Measurements from ENCODE around the gene NEAT1. TPM values are rescaled to one million over a fixed set of nuclear protein-coding genes. Genes with fewer than 3 reads are reported as not detected.

Gene NEAT1
- total RNA-seq, 2 experiments from 2014 or later = 282 to 294 TPM

- ChIA-PET CTCF (interaction anchor here (1.1 to 1.7 kb wide), 3 partner anchors 32 to 124 kb away, joined by 3 to 6 read pairs (median 4); no protein-coding TSS in a partner anchor), POLR2A (interaction anchor here (0.6 to 4.4 kb wide), 8 partner anchors 15 to 122 kb away, joined by 3 to 42 read pairs (median 10); partner anchors contain the start of genes MALAT1 and NEAT1)
Measured at GRCh38 chr11:65384301-65384889, 38.2 kb upstream of the NEAT1 start.

GRCh38 chr11:65386307-65387140 is 36.1 kb upstream of the NEAT1 start, which contains the start of gene FRMD8:
Gene FRMD8, plus strand, starts transcription at chr11:65386637. Its CDS starts 400 bp downstream, at chr11:65387037.
- ChIA-PET POLR2A (interaction anchor here (0.5 to 2.5 kb wide), 9 partner anchors 29 to 1628 kb away, joined by 3 to 10 read pairs (median 4); partner anchors contain the start of genes DPF2 and MALAT1), CTCF (interaction anchor here (0.5 to 2.5 kb wide), 6 partner anchors 21 to 1861 kb away, joined by 3 to 18 read pairs (median 4); no protein-coding TSS in a partner anchor)

GRCh38 chr11:65388731-65389130 is 33.9 kb upstream of the NEAT1 start:
- POLR2A ChIA-PET = interaction anchor here (2.5 kb wide), 1 partner anchor 55 kb away, joined by 9 read pairs; the partner anchor contains the start of gene DPF2
- CTCF ChIA-PET = interaction anchor here (0.8 to 2.5 kb wide), 5 partner anchors 16 to 122 kb away, joined by 3 to 18 read pairs (median 4); no protein-coding TSS in a partner anchor

- ChIA-PET CTCF (interaction anchor here (1.5 kb wide), 1 partner anchor 121 kb away, joined by 6 read pairs; no protein-coding TSS in a partner anchor), POLR2A (interaction anchor here (0.6 kb wide), 1 partner anchor 9 kb away, joined by 3 read pairs; no protein-coding TSS in a partner anchor)
Measured at GRCh38 chr11:65389294-65389980, 33.2 kb upstream of the NEAT1 start.

- CTCF ChIA-PET = interaction anchor here (0.7 kb wide), 1 partner anchor 152 kb away, joined by 3 read pairs; no protein-coding TSS in a partner anchor
- POLR2A ChIA-PET = no interaction called here
Measured at GRCh38 chr11:65390099-65390941, 32.3 kb upstream of the NEAT1 start.

- CTCF ChIA-PET = interaction anchor here (0.5 to 0.7 kb wide), 2 partner anchors 130 to 151 kb away, joined by 3 read pairs; no protein-coding TSS in a partner anchor
- POLR2A ChIA-PET = interaction anchor here (0.6 kb wide), 1 partner anchor 123 kb away, joined by 4 read pairs; no protein-coding TSS in a partner anchor
Measured at GRCh38 chr11:65390996-65391395, 31.6 kb upstream of the NEAT1 start.

GRCh38 chr11:65392186-65392829 is 30.3 kb upstream of the NEAT1 start:
- ChIA-PET CTCF (interaction anchor here (1.0 kb wide), 1 partner anchor 25 kb away, joined by 3 read pairs; no protein-coding TSS in a partner anchor), POLR2A (interaction anchor here (0.6 kb wide), 1 partner anchor 83 kb away, joined by 5 read pairs; no protein-coding TSS in a partner anchor)

- POLR2A ChIA-PET = interaction anchor here (0.6 kb wide), 1 partner anchor 83 kb away, joined by 5 read pairs; no protein-coding TSS in a partner anchor
- CTCF ChIA-PET = no interaction called here
Measured at GRCh38 chr11:65392899-65393298, 29.7 kb upstream of the NEAT1 start.

GRCh38 chr11:65393513-65394079 is 29.0 kb upstream of the NEAT1 start:
- ChIA-PET CTCF (interaction anchor here (1.0 kb wide), 1 partner anchor 32 kb away, joined by 3 read pairs; no protein-coding TSS in a partner anchor), POLR2A (no interaction called here)

- POLR2A ChIA-PET = no interaction called here
- CTCF ChIA-PET = interaction anchor here (1.0 kb wide), 1 partner anchor 32 kb away, joined by 3 read pairs; no protein-coding TSS in a partner anchor
Measured at GRCh38 chr11:65394125-65394536, 28.5 kb upstream of the NEAT1 start.

GRCh38 chr11:65395961-65396530 is 26.6 kb upstream of the NEAT1 start:
- CTCF ChIA-PET = interaction anchor here (0.5 kb wide), 1 partner anchor 132 kb away, joined by 3 read pairs; no protein-coding TSS in a partner anchor
- POLR2A ChIA-PET = no interaction called here

GRCh38 chr11:65396769-65397745 is 25.5 kb upstream of the NEAT1 start:
- ChIA-PET POLR2A (interaction anchor here (0.7 kb wide), 1 partner anchor 14 kb away, joined by 3 read pairs; no protein-coding TSS in a partner anchor), CTCF (interaction anchor here (1.2 kb wide), 1 partner anchor 19 kb away, joined by 3 read pairs; no protein-coding TSS in a partner anchor)

GRCh38 chr11:65398362-65398910 is 24.2 kb upstream of the NEAT1 start:
- ChIA-PET CTCF (no interaction called here), POLR2A (interaction anchor here (0.6 kb wide), 1 partner anchor 9 kb away, joined by 3 read pairs; no protein-coding TSS in a partner anchor)

- ChIA-PET CTCF (interaction anchor here (0.7 kb wide), 1 partner anchor 233 kb away, joined by 4 read pairs; no protein-coding TSS in a partner anchor), POLR2A (interaction anchor here (0.6 kb wide), 1 partner anchor 15 kb away, joined by 3 read pairs; no protein-coding TSS in a partner anchor)
Measured at GRCh38 chr11:65399249-65399648, 23.3 kb upstream of the NEAT1 start.

- CTCF ChIA-PET = no interaction called here
- POLR2A ChIA-PET = interaction anchor here (0.6 kb wide), 1 partner anchor 16 kb away, joined by 3 read pairs; no protein-coding TSS in a partner anchor
Measured at GRCh38 chr11:65399845-65400244, 22.8 kb upstream of the NEAT1 start.

All from activated CD8-positive, alpha-beta memory T cell treated with anti-CD3 and anti-CD28 coated beads for 36 hours (primary cell).